ENCODE measurements around the gene CNPY1.

CNPY1 gene

GRCh38 chr7:155578016-155578415, 31.7 kb upstream of the CNPY1 start:
- no peak for TF ChIP-seq CTCF (IDR thresholded peaks at IDR 0.05; ENCODE audit: borderline replicate concordance, insufficient read depth, low read depth, low read length)

GRCh38 chr7:155577509-155577905, 31.1 kb upstream of the CNPY1 start:
- TF ChIP-seq CTCF (IDR thresholded peaks at IDR 0.05; ENCODE audit: borderline replicate concordance, insufficient read depth, low read depth, low read length) = no peak
- H3K4me3 ChIP-seq (ENCODE audit: low read depth, low read length) = no peak overlapping the region

More at GRCh38 chr7:155578016-155578415, 31.7 kb upstream of the CNPY1 start:
- no peak overlapping the region for H3K4me3 ChIP-seq (ENCODE audit: low read depth, low read length)

GRCh38 chr7:155576900-155577508, 30.6 kb upstream of the CNPY1 start:
- no peak for TF ChIP-seq CTCF (IDR thresholded peaks at IDR 0.05; ENCODE audit: borderline replicate concordance, insufficient read depth, low read depth, low read length)
- H3K4me3 ChIP-seq (ENCODE audit: low read depth, low read length) = no peak overlapping the region

GRCh38 chr7:155576416-155576815, 30.1 kb upstream of the CNPY1 start:
- TF ChIP-seq CTCF (IDR thresholded peaks at IDR 0.05; ENCODE audit: borderline replicate concordance, insufficient read depth, low read depth, low read length) = no peak
- H3K4me3 ChIP-seq (ENCODE audit: low read depth, low read length) = no peak overlapping the region

GRCh38 chr7:155574556-155575290, 28.4 kb upstream of the CNPY1 start:
- H3K4me3 ChIP-seq (ENCODE audit: low read depth, low read length) = no peak overlapping the region
- no peak for TF ChIP-seq CTCF (IDR thresholded peaks at IDR 0.05; ENCODE audit: borderline replicate concordance, insufficient read depth, low read depth, low read length)

GRCh38 chr7:155571581-155572345, 25.4 kb upstream of the CNPY1 start:
- no peak for TF ChIP-seq CTCF (IDR thresholded peaks at IDR 0.05; ENCODE audit: borderline replicate concordance, insufficient read depth, low read depth, low read length)
- no peak overlapping the region for H3K4me3 ChIP-seq (ENCODE audit: low read depth, low read length)
